H1 (cell line): Measurements from ENCODE around the gene RER1. TPM values are rescaled to one million over a fixed set of nuclear protein-coding genes. Genes with fewer than 3 reads are reported as not detected.

Experiments used
- CTCF ChIA-PET: fragments of 300-600 bp; sonication (Branson Sonifier 250); formaldehyde crosslinking; loops from one replicate; lab custom pipeline; 2021; ENCODE audit not compliant: partially characterized antibody; lab: Charles Lee
- POLR2A ChIA-PET: fragments of 300-600 bp; sonication (Branson Sonifier 250); formaldehyde crosslinking; loops from one replicate; lab custom pipeline; 2021; ENCODE audit warnings: inconsistent platforms; ENCODE audit not compliant: partially characterized antibody; lab: Charles Lee
- DNase-seq, 2 experiments: peaks; one replicate each; pipeline versions ENCODE4 v3.0.0 to v3.0.0-alpha.2; 2010 to 2022; ENCODE audit warnings: low spot score in 2 of 2, low read depth in 1 of 2, mixed read lengths in 1 of 2
- FAIRE-seq: peaks from 2 replicates; lab custom pipeline; 2011; peaks lifted over from hg19 to GRCh38; lab: Jason Lieb, UNC
- H2AFZ ChIP-seq: 2 replicates; pipeline ENCODE4 v1.8.1; 2012; ENCODE audit warnings: low read length, inconsistent platforms
- H2AK5ac ChIP-seq: 2 replicates; pipeline ENCODE4 v1.6.1; 2013; ENCODE audit warnings: low read depth, low read length
- H2BK120ac ChIP-seq: replicated peaks from 2 replicates; pipeline ENCODE3; 2013; ENCODE audit warnings: low read depth, low read length, inconsistent platforms
- H2BK12ac ChIP-seq: 2 replicates; pipeline ENCODE4 v1.6.1; 2013; ENCODE audit warnings: low read depth, low read length
- H2BK15ac ChIP-seq: 2 replicates; pipeline ENCODE4 v1.6.1; 2013; ENCODE audit warnings: low read length
- H2BK20ac ChIP-seq: 2 replicates; pipeline ENCODE4 v1.6.1; 2013; ENCODE audit warnings: low read length
- H2BK5ac ChIP-seq: 2 replicates; pipeline ENCODE4 v1.6.1; 2013; ENCODE audit warnings: low read depth, low read length
- H3K14ac ChIP-seq: 2 replicates; pipeline ENCODE4 v1.6.1; 2013; ENCODE audit warnings: inconsistent platforms; ENCODE audit not compliant: insufficient read length
- H3K18ac ChIP-seq: 2 replicates; pipeline ENCODE4 v1.6.1; 2013; ENCODE audit warnings: low read length; ENCODE audit errors: extremely low read depth
- H3K23ac ChIP-seq: 2 replicates; pipeline ENCODE4 v1.6.1; 2013; ENCODE audit warnings: inconsistent platforms; ENCODE audit not compliant: insufficient read length
- H3K23me2 ChIP-seq: 2 replicates; pipeline ENCODE4 v1.6.1; 2013; ENCODE audit warnings: low read depth, low read length
- H3K27ac ChIP-seq: 2 replicates; pipeline ENCODE4 v1.6.1; 2011; ENCODE audit warnings: low read depth, low read length, inconsistent platforms
- H3K27me3 ChIP-seq, 4 experiments: replicated peaks in 1 of 4; 1 replicate in 1 of 4; 2 replicates in 3 of 4; pipeline versions ENCODE4 v1.6.1 to v1.8.1; 2011 to 2013; ENCODE audit warnings: low read length in 3 of 4, mild to moderate bottlenecking in 3 of 4, inconsistent platforms in 2 of 4, mixed read lengths in 2 of 4, moderate library complexity in 1 of 4; ENCODE audit not compliant: control insufficient read depth in 3 of 4, insufficient read depth in 3 of 4; ENCODE audit errors: extremely low read depth in 1 of 4
- H3K36me3 ChIP-seq, 4 experiments: 2 replicates each; pipeline versions ENCODE4 v1.6.1 to v1.8.1; 2011 to 2013; ENCODE audit warnings: mild to moderate bottlenecking in 4 of 4, low read length in 3 of 4, moderate library complexity in 2 of 4, control low read depth in 1 of 4, inconsistent platforms in 1 of 4; ENCODE audit not compliant: insufficient read depth in 4 of 4, control insufficient read depth in 2 of 4
- H3K4ac ChIP-seq: replicated peaks from 2 replicates; pipeline ENCODE3; 2013; ENCODE audit warnings: low read length, low read depth, mixed read lengths, inconsistent platforms; ENCODE audit not compliant: insufficient read length
- H3K4me1 ChIP-seq, 4 experiments: replicated peaks in 1 of 4; 1 replicate in 1 of 4; 2 replicates in 3 of 4; pipeline versions ENCODE4 v1.6.1 to v1.8.1; 2011 to 2013; ENCODE audit warnings: low read length in 3 of 4, inconsistent platforms in 2 of 4, mixed read lengths in 1 of 4; ENCODE audit not compliant: insufficient read depth in 4 of 4, control insufficient read depth in 3 of 4
- H3K4me2 ChIP-seq, 2 experiments: 2 replicates each; pipeline versions ENCODE4 v1.6.1 to v1.8.1; 2011 to 2013; ENCODE audit warnings: low read depth in 2 of 2, low read length in 2 of 2, control low read depth in 1 of 2, inconsistent platforms in 1 of 2, mild to moderate bottlenecking in 1 of 2; ENCODE audit not compliant: insufficient read depth in 1 of 2
- H3K4me3 ChIP-seq, 4 experiments: fragments of 200-600, 300-600 bp in 1 of 4; sonication (generic), shearing (Covaris generic), sonication (Bioruptor Twin) in 1 of 4; 2 replicates each; pipeline versions ENCODE4 v1.5.1 to v1.8.1; 2011 to 2016; ENCODE audit warnings: low read length in 4 of 4, low read depth in 3 of 4, control low read depth in 2 of 4, inconsistent platforms in 2 of 4, mild to moderate bottlenecking in 2 of 4, mixed read lengths in 1 of 4, moderate library complexity in 1 of 4; ENCODE audit not compliant: insufficient read depth in 2 of 4; ENCODE audit errors: extremely low read depth in 1 of 4
- H3K56ac ChIP-seq: replicated peaks from 2 replicates; pipeline ENCODE3; 2013; ENCODE audit warnings: low read depth, mild to moderate bottlenecking, mixed read lengths, low read length, inconsistent platforms; ENCODE audit not compliant: insufficient read length
- H3K79me1 ChIP-seq: 2 replicates; pipeline ENCODE4 v1.6.1; 2013; ENCODE audit warnings: low read depth, low read length, control low read depth
- H3K79me2 ChIP-seq, 2 experiments: 2 replicates each; pipeline versions ENCODE4 v1.6.1 to v1.8.1; 2012 to 2013; ENCODE audit warnings: low read length in 2 of 2, mild to moderate bottlenecking in 2 of 2, inconsistent platforms in 1 of 2; ENCODE audit not compliant: insufficient read depth in 2 of 2, control insufficient read depth in 1 of 2
- H3K9ac ChIP-seq, 4 experiments: replicated peaks in 1 of 4; 1 replicate in 1 of 4; 2 replicates in 3 of 4; pipeline versions ENCODE4 v1.6.1 to v1.8.1; 2011 to 2013; ENCODE audit warnings: low read depth in 3 of 4, low read length in 3 of 4, control low read depth in 2 of 4, mild to moderate bottlenecking in 2 of 4, moderate library complexity in 2 of 4, inconsistent platforms in 1 of 4; ENCODE audit errors: extremely low read depth in 1 of 4
- H3K9me3 ChIP-seq, 2 experiments: 2 replicates each; pipeline versions ENCODE4 v1.6.1 to v1.8.1; 2012 to 2013; ENCODE audit warnings: mild to moderate bottlenecking in 2 of 2, moderate library complexity in 2 of 2, control low read depth in 1 of 2, inconsistent platforms in 1 of 2, low read depth in 1 of 2, low read length in 1 of 2, mixed read lengths in 1 of 2; ENCODE audit not compliant: insufficient read depth in 2 of 2
- H4K20me1 ChIP-seq, 2 experiments: replicated peaks in 1 of 2; 2 replicates each; pipeline versions ENCODE3 to v1.8.1; 2011 to 2013; ENCODE audit warnings: inconsistent platforms in 2 of 2, low read length in 2 of 2, mild to moderate bottlenecking in 1 of 2; ENCODE audit not compliant: insufficient read depth in 2 of 2, control insufficient read depth in 1 of 2
- H4K5ac ChIP-seq: 2 replicates; pipeline ENCODE4 v1.6.1; 2013; ENCODE audit warnings: low read length, low read depth, mixed read lengths, inconsistent platforms; ENCODE audit not compliant: insufficient read length
- H4K8ac ChIP-seq: 2 replicates; pipeline ENCODE4 v1.8.0; 2013; ENCODE audit warnings: mild to moderate bottlenecking, moderate library complexity, low read length, inconsistent platforms; ENCODE audit not compliant: insufficient read depth; ENCODE audit errors: extremely low read depth
- H4K91ac ChIP-seq: replicated peaks from 2 replicates; pipeline ENCODE3; 2013; ENCODE audit warnings: low read length, mixed read lengths, inconsistent platforms; ENCODE audit not compliant: insufficient read length
- CBX5 ChIP-seq: fragments of 300-800, 300-1000 bp; sonication (generic); IDR thresholded peaks from 2 replicates; pipeline ENCODE4 v1.7.1; 2016; ENCODE audit warnings: antibody characterized with exemption, low read length, low read depth
- CEBPB ChIP-seq: IDR thresholded peaks from 2 replicates; pipeline ENCODE4 v1.6.1; 2012; ENCODE audit warnings: low read depth, low read length
- CHD1 ChIP-seq: IDR thresholded peaks from 2 replicates; pipeline ENCODE4 v1.6.1; 2012; ENCODE audit warnings: low read depth, low read length, improper control_type of control experiment
- CTBP2 ChIP-seq: IDR thresholded peaks from 2 replicates; pipeline ENCODE4 v1.7.0; 2011; ENCODE audit warnings: borderline replicate concordance, mild to moderate bottlenecking, moderate library complexity, mixed read lengths, low read length; ENCODE audit not compliant: insufficient read depth, insufficient read length
- EGR1 ChIP-seq: IDR thresholded peaks from 2 replicates; pipeline ENCODE4 v1.6.1; 2011; ENCODE audit warnings: low read depth, low read length, borderline replicate concordance
- EZH2 ChIP-seq: fragments of 200-600 bp; sonication (generic); IDR thresholded peaks from 2 replicates; pipeline ENCODE4 v1.7.1; 2012; ENCODE audit warnings: low read depth, mild to moderate bottlenecking, moderate library complexity, low read length, inconsistent platforms; ENCODE audit not compliant: severe bottlenecking
- FOSL1 ChIP-seq: IDR thresholded peaks from 2 replicates; pipeline ENCODE4 v1.6.1; 2011; ENCODE audit warnings: mild to moderate bottlenecking, low read depth, low read length, moderate library complexity; ENCODE audit not compliant: insufficient read depth
- PHF8 ChIP-seq: fragments of 200-600 bp; sonication (generic); conservative IDR thresholded peaks from 2 replicates; pipeline ENCODE4 v1.7.1; 2012; ENCODE audit warnings: low read depth, mild to moderate bottlenecking, inconsistent platforms, low read length, moderate library complexity
- SIRT6 ChIP-seq: IDR thresholded peaks from one replicate; pipeline ENCODE4 v1.7.1; 2012; ENCODE audit warnings: low read length, inconsistent platforms
- SIX5 ChIP-seq: IDR thresholded peaks from 2 replicates; pipeline ENCODE4 v1.6.1; 2011; ENCODE audit warnings: mild to moderate bottlenecking, low read depth, low read length
- TCF12 ChIP-seq: IDR thresholded peaks from 2 replicates; pipeline ENCODE4 v1.6.1; 2011; ENCODE audit warnings: low read depth, mild to moderate bottlenecking, low read length
- ZNF274 ChIP-seq: IDR thresholded peaks from 2 replicates; pipeline ENCODE4 v1.7.0; 2012; ENCODE audit warnings: low read length, borderline replicate concordance; ENCODE audit errors: extremely low read depth
- WGBS, 2 experiments: shearing (Covaris generic) in 1 of 2; methylation state at CpG; one replicate each; pipeline versions ENCODE4 v1.1.6 to v1.1.7; 2013 to 2015; ENCODE audit warnings: low lambda C conversion rate in 2 of 2, mixed read lengths in 2 of 2, inconsistent platforms in 1 of 2, low coverage in 1 of 2, missing lambda C conversion rate in 1 of 2; ENCODE audit not compliant: insufficient replicate concordance in 2 of 2, insufficient coverage in 1 of 2, insufficient read length in 1 of 2; ENCODE audit errors: extremely low coverage in 1 of 2, missing lambda C conversion rate in 1 of 2; 5-methylcytosine and 5-hydroxymethylcytosine counted together
- polyA plus RNA-seq, 7 experiments: library from polyadenylated mRNA; depleted of rRNA in 3 of 7; stranded (reverse) in 5 of 7; unstranded in 2 of 7; fragments of >200 nt in 5 of 7; fragments of 200-250 nt in 2 of 7; gene quantifications; 1 replicate in 5 of 7; 2 replicates in 1 of 7; 4 replicates in 1 of 7; pipeline versions ENCODE4 v1.2.1 to v1.2.3, GENCODE V29; 2011 to 2013; ENCODE audit warnings: missing spikeins in 2 of 7, mixed read lengths in 2 of 7
- total RNA-seq: library from RNA; stranded (reverse); fragmentation: NEBNext Ultra II Directional; extraction: Animal tissue kit (Norgen Biotek cat#: 25700); gene quantifications from 2 replicates; pipeline ENCODE4 v1.2.1, GENCODE V29; 2021
- TF ChIP-seq, protein P1 (sequence below): IDR thresholded peaks from 2 replicates; pipeline ENCODE4 v1.6.1; 2012; ENCODE audit warnings: inconsistent platforms

Gene RER1
- total and polyA plus RNA-seq, 2 of the 8 experiments (the other 6 are each of a cell fraction or from before 2014, with no cell fraction given): 102 to 134 TPM

DNA sequence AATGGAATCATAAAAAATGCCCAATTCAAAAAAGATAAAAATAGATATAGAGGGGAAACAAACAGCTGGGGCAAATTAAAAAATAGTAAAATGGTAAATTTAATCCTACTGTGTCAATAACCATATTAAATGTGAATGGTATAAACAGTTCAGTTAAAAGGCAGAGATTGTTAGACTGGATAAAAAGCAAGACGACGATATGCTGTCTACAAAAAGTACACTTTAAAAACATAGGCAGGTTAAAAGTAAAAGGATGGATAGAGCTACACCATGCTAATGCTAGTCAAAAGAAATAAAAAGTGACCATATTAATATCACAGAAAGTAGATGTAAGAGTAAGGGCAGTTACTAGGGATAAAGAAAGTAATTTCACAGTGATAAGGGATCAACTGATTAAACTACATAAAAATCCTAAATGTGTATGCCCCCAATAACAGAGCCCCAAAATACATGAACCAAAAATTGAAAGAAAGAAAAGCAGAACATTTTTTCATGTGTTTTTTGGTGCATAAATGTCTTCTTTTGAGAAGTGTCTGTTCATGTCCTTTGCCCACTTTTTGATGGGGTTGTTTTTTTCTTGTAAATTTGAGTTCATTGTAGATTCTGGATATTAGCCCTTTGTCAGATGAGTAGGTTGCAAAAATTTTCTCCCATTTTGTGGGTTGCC is 27.7 kb upstream of the RER1 start:
- H3K27me3 ChIP-seq: no peaks in the 10 kb centered on the region; a peak in 1 of 7 replicates
- FAIRE-seq: no peak
- CTCF ChIA-PET: interaction anchor here (0.8 kb wide), 1 partner anchor 11 kb away, joined by 3 read pairs; no protein-coding TSS in a partner anchor

More for the DNA sequence above, 27.7 kb upstream of the RER1 start:
- H3K14ac ChIP-seq: no peak overlapping the region
- H3K79me2 ChIP-seq: no peaks in the 10 kb centered on the region
- H3K36me3 ChIP-seq: no peaks in the 10 kb centered on the region
- H3K9me3 ChIP-seq: peaks cover 0 to 3% of the 10 kb centered on the region in 2 experiments; a peak in 2 of 4 replicates
- no peak overlapping the region for H3K18ac ChIP-seq
- H4K5ac ChIP-seq: no peak overlapping the region
- no peaks in the 10 kb centered on the region for H3K23me2 ChIP-seq
- no peak overlapping the region for H2BK120ac ChIP-seq
- H3K4me2 ChIP-seq: no peak overlapping the region
- no peak overlapping the region for H3K27ac ChIP-seq
- no peak overlapping the region for H4K91ac ChIP-seq
- H3K23ac ChIP-seq: no peak overlapping the region
- H2AK5ac ChIP-seq: no peak overlapping the region
- POLR2A ChIA-PET: no interaction called here
- no peak for DNase-seq
- no peak overlapping the region for H2BK12ac ChIP-seq
- no peak overlapping the region for H2BK5ac ChIP-seq
- TF ChIP-seq TCF12 (no peak), ZNF274 (no peak), EGR1 (no peak), CHD1 (no peak), SIX5 (no peak), SIRT6 (no peak), CEBPB (no peak), CBX5 (no peak), CTBP2 (no peak), EZH2 (no peak), PHF8 (no peak), FOSL1 (no peak)
- TF ChIP-seq, protein P1, sequence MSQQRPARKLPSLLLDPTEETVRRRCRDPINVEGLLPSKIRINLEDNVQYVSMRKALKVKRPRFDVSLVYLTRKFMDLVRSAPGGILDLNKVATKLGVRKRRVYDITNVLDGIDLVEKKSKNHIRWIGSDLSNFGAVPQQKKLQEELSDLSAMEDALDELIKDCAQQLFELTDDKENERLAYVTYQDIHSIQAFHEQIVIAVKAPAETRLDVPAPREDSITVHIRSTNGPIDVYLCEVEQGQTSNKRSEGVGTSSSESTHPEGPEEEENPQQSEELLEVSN: no peak
- TF ChIP-seq, all 59 proteins: peak for 0
- Histone ChIP-seq H2BK15ac (no peak overlapping the region), H3K79me1 (no peaks in the 10 kb centered on the region), H3K56ac (no peak overlapping the region), H3K9ac (no peak overlapping the region), H4K20me1 (no peaks in the 10 kb centered on the region), H3K4me1 (no peaks in the 10 kb centered on the region), H2AFZ (no peak overlapping the region), H3K4ac (no peak overlapping the region), H2BK20ac (no peak overlapping the region), H3K4me3 (no peak overlapping the region), H4K8ac (no peak overlapping the region)
- WGBS, 2 experiments: 85% methylated on average over 2 of the region's 2 CpGs; no CpG with 5 or more reads in 1 of the 2 experiments
